Hepatocyte (in vitro differentiated cells): ENCODE results near the gene INTS13.

Source experiments
- CTCF ChIP-seq: fragments of 200-600 bp; sonication (generic); IDR thresholded peaks from 2 replicates; pipeline ENCODE4 v1.5.1; 2016; ENCODE audit warnings: antibody characterized with exemption, mild to moderate bottlenecking; ENCODE audit not compliant: poor library complexity
- EZH2 ChIP-seq: fragments of 200-600 bp; sonication (generic); IDR thresholded peaks from 2 replicates; pipeline ENCODE4 v1.6.1; 2016; ENCODE audit warnings: antibody characterized with exemption, mild to moderate bottlenecking, borderline replicate concordance
- EZH2phosphoT487 ChIP-seq: fragments of 200-600 bp; sonication (generic); IDR thresholded peaks from one replicate; pipeline ENCODE4 v1.6.1; 2018; ENCODE audit warnings: antibody characterized with exemption, mild to moderate bottlenecking, low read depth, moderate library complexity; ENCODE audit not compliant: unreplicated experiment, severe bottlenecking

- TF ChIP-seq EZH2 = no peak
- TF ChIP-seq CTCF = no peak
- no peak for TF ChIP-seq EZH2phosphoT487
Measured at GRCh38 chr12:26939953-26940352, 2.2 kb upstream of the INTS13 start.
